GM12801 (cell line): ENCODE measurements around the gene ADAMTS15.

Experiments
- CTCF ChIP-seq: IDR thresholded peaks from one replicate; pipeline ENCODE4 v1.5.1; 2011; ENCODE audit warnings: control low read depth; ENCODE audit not compliant: insufficient read length; ENCODE audit errors: extremely low read depth

The ADAMTS15 gene

GRCh38 chr11:130448416-130449309, at the start of gene ADAMTS15:
Gene ADAMTS15, plus strand, starts transcription at chr11:130448645. Its CDS starts 329 bp downstream, at chr11:130448974.
- no peak for TF ChIP-seq CTCF

- TF ChIP-seq CTCF: no peak
Measured at GRCh38 chr11:130399196-130399595, 49.2 kb upstream of the ADAMTS15 start.

- TF ChIP-seq CTCF: no peak
Measured at GRCh38 chr11:130400781-130401483, 47.5 kb upstream of the ADAMTS15 start.

GRCh38 chr11:130402570-130402969, 45.9 kb upstream of the ADAMTS15 start:
- no peak for TF ChIP-seq CTCF

- no peak for TF ChIP-seq CTCF
Measured at GRCh38 chr11:130403271-130403804, 45.1 kb upstream of the ADAMTS15 start.

GRCh38 chr11:130403967-130404366, 44.5 kb upstream of the ADAMTS15 start:
- no peak for TF ChIP-seq CTCF

GRCh38 chr11:130404727-130405126, 43.7 kb upstream of the ADAMTS15 start:
- no peak for TF ChIP-seq CTCF
